ENCODE data around the gene CAMK4. TPM values are rescaled to one million over a fixed set of nuclear protein-coding genes. Genes with fewer than 3 reads are reported as not detected.

The CAMK4 gene
- total and polyA plus RNA-seq, 9 of the 15 experiments (the other 6 are each of a cell fraction or from before 2014, with no cell fraction given), result 0.35 TPM; not detected in 8

- no peak for TF ChIP-seq TBL1XR1 (IDR thresholded peaks at IDR 0.05; ENCODE audit: low read length in 2 of 2)
- TF ChIP-seq ZNF324 (CRISPR knock-in tag; IDR thresholded peaks at IDR 0.05), result no peak
- TF ChIP-seq E2F1 (CRISPR knock-in tag; IDR thresholded peaks at IDR 0.05), result no peak
- no peak for TF ChIP-seq ZBTB12 (CRISPR knock-in tag; IDR thresholded peaks at IDR 0.05)
- TF ChIP-seq ZBTB9 (CRISPR knock-in tag; IDR thresholded peaks at IDR 0.05), result no peak
- TF ChIP-seq MEIS2 (IDR thresholded peaks at IDR 0.05; ENCODE audit: partially characterized antibody), result no peak
- no peak for TF ChIP-seq ZNF3 (CRISPR knock-in tag; IDR thresholded peaks at IDR 0.05)
- TF ChIP-seq CREB3 (tag; conservative IDR thresholded peaks at IDR 0.05; ENCODE audit: low read depth), result no peak
- TF ChIP-seq NFE2L1 (tag; IDR thresholded peaks at IDR 0.05; ENCODE audit: borderline replicate concordance, low read depth), result no peak
- TF ChIP-seq ZNF224 (CRISPR knock-in tag; IDR thresholded peaks at IDR 0.05), result no peak
- TF ChIP-seq HDAC1 (IDR thresholded peaks at IDR 0.05), result no peak
These were observed 71.5 kb downstream of the CAMK4 start (continued) for GRCh38 chr5:111295649-111296048.
